ENCODE data around the gene COG4.

Gene COG4

GRCh38 chr16:70478169-70478568 is 45.2 kb downstream of the COG4 start:
- DNase-seq: no peak

- DNase-seq: no peak
Observed at GRCh38 chr16:70476272-70477020, 46.9 kb downstream of the COG4 start.

- DNase-seq: no peak
Observed at GRCh38 chr16:70475054-70475871, 48.1 kb downstream of the COG4 start.

DNA sequence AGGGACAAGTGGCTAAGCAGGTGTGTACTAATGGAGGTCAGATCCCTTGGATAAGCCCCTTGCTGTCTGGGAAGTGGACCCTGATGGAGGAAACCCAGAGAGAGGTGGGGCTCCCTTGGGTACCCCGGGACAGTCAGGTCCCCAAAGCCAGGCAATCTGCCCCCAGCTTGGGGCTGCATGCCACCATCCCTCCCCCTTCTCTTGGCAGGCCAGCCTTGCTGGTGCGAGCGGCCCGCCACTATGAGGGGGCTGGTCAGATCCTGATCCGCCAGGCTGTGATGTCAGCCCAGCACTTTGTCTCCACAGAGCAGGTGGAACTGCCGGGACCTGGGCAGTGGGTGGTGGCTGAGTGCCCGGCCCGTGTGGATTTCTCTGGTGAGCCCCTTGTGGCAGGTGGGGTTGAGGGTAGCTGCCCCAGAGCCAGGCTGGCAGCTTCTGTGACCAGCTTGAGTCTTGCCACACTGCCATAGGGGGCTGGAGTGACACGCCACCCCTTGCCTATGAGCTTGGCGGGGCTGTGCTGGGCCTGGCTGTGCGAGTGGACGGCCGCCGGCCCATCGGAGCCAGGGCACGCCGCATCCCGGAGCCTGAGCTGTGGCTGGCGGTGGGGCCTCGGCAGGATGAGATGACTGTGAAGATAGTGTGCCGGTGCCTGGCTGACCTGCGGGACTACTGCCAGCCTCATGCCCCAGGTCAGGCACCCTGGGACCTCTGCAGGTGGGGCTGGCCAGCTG is 48.9 kb downstream of the COG4 start:
- no peak for DNase-seq

DNA sequence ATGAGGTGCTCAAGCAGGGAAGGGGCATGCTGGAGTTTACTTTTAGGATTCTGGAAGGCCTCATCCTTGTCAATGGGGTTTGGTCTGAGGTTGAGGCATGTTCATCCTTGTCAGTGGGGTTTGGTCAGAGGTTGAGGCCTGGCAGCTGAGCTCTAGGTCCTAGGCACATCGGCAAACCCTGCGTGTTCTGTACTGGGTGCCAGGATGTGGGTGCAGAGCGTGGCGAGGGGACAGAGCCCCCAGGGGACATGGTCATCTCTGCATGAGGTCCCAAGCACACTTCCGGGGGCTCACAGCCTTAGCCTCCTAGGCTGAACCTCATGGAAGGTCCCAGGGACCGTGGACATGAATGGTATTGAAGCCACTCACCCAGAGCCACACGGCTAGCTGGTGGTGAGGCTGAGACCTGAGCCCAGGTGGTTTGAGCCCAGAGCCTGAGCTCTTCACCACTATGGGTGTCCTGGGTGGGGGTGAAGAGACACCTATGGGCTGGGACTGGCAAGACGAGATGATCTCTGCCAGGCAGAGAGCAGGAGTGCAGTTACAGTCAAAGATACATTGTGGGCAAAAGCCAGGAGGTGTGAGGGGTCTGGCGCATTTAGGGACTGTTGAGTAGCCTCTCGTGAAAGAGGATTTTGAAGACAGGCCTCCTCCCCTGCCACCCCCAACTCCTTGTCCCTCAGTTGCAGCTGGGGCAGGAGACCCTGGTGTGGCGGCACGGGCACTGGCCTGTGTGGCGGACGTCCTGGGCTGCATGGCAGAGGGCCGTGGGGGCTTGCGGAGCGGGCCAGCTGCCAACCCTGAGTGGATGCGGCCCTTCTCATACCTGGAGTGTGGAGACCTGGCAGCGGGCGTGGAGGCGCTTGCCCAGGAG is 49.7 kb downstream of the COG4 start:
- peak; percentile 24 for DNase-seq

- DNase-seq: no peak
Observed at GRCh38 chr16:70472786-70473433, 50.4 kb downstream of the COG4 start.

GRCh38 chr16:70470927-70471341 is 52.4 kb downstream of the COG4 start:
- peak; percentile 31 for DNase-seq

GRCh38 chr16:70470141-70470926 is 53.0 kb downstream of the COG4 start:
- no peak for DNase-seq

GRCh38 chr16:70468776-70469525 is 54.4 kb downstream of the COG4 start:
- no peak for DNase-seq

- no peak for DNase-seq
Observed at GRCh38 chr16:70467608-70468007, 55.7 kb downstream of the COG4 start.

DNA sequence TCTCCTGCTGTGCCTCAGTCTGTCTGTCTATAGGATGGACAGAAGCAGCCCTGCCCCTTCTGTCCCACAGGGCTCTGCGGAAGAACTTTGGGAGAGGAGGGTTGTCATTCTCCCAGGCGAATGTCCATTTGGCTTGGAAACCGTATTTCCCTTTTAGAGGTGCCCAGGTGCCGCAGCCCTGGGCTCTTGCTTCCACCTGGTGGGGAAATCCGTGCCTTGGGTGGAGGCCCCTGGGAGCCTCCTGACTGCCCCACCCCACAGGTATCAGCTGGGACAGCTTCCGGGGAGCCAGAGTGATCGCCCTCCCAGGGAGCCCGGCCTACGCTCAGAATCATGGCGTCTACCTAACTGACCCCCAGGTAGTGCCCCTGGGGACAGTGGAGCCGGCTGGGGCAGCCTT is 56.2 kb downstream of the COG4 start:
- DNase-seq: no peak

GRCh38 chr16:70466805-70467076 is 56.6 kb downstream of the COG4 start:
- no peak for DNase-seq

- no peak for DNase-seq
Observed at GRCh38 chr16:70465999-70466804, 57.2 kb downstream of the COG4 start.

- no peak for DNase-seq
Observed at GRCh38 chr16:70463235-70463634, 60.1 kb downstream of the COG4 start.

DNA sequence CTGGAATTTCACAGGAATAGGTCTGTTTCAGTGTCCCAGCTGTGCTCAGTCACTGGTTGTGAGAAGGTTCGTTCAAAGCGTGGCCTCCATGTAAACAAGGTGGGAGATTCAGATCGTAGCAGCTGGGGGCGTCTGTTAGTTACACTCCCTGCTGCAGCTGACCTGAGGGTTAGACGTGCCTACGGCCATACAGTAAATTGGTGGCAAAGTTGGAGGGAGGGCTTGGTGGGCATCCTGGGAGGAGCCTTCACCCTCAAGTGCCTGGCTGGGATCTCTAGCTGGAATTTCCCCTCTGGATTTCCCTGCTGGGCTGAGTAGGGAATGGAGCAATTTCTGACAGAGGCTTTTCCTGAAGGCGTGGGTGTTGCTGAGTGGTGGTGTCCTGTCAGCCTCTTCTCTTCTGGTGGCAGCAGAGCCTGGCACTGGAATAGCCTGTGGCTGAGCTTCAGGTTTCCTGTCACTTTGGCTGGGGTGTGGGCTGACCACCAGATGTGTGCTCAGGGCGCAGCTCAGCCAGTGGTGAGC is 62.6 kb downstream of the COG4 start:
- DNase-seq: no peak

GRCh38 chr16:70457446-70458166 is 65.7 kb downstream of the COG4 start:
- no peak for DNase-seq

- no peak for DNase-seq
Observed at GRCh38 chr16:70455910-70456309, 67.4 kb downstream of the COG4 start.

DNA sequence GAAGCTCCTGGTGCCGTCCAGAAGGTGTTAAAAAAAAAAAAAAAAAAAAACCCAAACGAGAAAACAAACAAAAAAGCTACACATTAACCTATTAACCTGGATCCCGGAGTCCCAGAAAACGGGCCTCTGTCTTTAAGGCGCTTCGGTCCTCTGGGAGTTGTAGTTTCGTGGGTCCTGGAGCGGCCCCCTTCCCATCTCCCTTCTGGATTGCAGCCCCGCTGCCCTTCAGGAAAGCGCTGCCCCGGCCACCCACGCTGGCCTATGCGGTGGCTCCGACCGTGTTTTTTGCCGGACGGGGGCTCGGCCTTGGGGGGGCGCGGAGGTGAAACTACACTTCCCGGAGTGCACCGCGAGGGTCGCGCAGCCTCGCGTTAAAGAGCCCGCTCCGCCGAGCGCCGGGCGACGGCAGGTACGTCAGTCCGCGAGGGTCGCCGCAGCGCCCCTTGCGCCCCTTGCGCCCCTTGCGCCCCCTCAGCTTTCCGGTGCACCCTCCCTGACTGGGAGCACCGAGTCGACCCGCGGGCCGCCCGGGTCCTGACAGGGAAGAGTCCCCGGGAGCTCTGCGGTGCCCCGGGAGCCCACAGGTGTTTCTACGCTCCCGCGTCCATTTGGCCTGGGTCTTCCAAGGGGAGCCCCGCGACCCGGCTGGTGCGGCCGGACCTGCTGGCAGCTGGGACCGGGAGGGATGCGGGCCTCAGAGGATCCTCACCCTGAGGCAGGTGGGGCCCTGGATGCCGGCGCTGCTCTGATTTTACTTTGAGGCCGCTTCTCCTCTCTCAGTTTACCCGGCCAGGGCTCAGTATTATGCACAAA is 68.9 kb downstream of the COG4 start, which contains the start of gene FCSK:
Gene FCSK, plus strand, starts transcription at position 374 of the 813 bp plus-strand sequence. CDS start 8,596 bp downstream, outside the sequence.
- peak; percentile 81 for DNase-seq

Data from RPMI8226 (cell line).